DND-41 (cell line): ENCODE measurements around the gene SPAG16.

Source experiments
- CTCF ChIP-seq: IDR thresholded peaks from 2 replicates; pipeline ENCODE4 v1.5.1; 2012; ENCODE audit warnings: borderline replicate concordance, low read length, moderate library complexity, mild to moderate bottlenecking; ENCODE audit not compliant: poor library complexity, severe bottlenecking; ENCODE audit errors: extremely low read depth
- EZH2 ChIP-seq: IDR thresholded peaks from 3 replicates; pipeline ENCODE4 v1.6.1; 2012; ENCODE audit warnings: borderline replicate concordance, low read depth, mild to moderate bottlenecking, moderate library complexity, low read length, inconsistent platforms; ENCODE audit not compliant: severe bottlenecking

GRCh38 chr2:214233164-214233563, 948.9 kb downstream of the SPAG16 start:
- TF ChIP-seq CTCF (no peak), EZH2 (no peak)
